Measurements from ENCODE around the gene SFSWAP. TPM values are rescaled to one million over a fixed set of nuclear protein-coding genes. Genes with fewer than 3 reads are reported as not detected.

Gene SFSWAP
- total and polyA plus RNA-seq, 2 of the 8 experiments (the other 6 are each of a cell fraction or from before 2014, with no cell fraction given) = 36.5 to 49.5 TPM

DNA sequence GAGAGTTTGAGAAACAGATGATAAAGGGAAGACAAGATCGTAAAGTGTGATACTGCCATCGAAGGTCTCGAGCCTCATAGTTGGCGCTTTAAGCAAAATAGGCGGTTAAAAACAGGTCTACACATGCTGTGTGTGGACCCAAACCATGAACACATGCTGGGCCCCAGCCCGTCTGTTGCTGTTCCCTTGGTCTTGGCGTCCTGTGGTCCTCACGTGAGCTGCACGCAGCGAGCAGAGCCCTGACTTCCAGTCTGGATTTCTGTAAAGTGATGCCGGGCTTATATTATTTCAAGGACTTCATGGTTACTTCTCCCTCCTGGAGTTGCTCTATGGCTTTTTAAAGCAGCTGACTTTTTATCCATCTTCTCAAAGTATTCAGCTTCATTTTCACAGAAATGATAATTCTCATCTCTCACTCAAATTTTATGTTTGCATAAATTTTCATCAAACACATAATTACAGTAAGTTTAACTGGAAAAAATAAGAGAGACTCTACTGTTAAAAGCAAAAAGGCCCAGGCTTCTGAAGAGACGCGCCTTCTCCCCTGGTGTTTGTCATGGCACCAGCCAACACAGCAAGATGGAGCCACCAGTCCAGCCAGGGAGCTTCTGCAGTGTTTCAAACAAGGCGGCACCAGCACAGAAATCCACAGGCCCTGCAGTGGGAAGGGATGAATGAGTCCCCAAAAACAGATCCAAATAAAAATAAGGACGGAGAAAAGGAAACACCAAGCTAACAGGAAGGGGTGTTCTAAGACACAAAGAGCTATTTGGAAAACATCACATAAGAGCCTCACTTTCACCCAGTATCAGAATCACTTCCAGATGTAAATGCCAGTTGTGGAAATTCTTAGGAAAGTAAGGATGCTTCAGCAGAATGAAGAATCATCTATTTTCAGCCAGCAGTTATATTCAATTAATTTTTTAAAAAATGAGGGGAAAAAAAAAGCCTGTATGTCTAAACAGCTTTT is 24.9 kb downstream of the SFSWAP start:
- 91% methylated on average over 15 of the region's 15 CpGs; no CpG with 5 or more reads in 1 of the 2 experiments for WGBS, 2 experiments (ENCODE audit: extremely low coverage in 1 of 2, insufficient coverage in 1 of 2, insufficient read length in 1 of 2, insufficient replicate concordance in 2 of 2, low coverage in 1 of 2, low lambda C conversion rate in 2 of 2, missing lambda C conversion rate in 1 of 2)
- H2AK5ac ChIP-seq (ENCODE audit: low read depth, low read length) = no peak overlapping the region
- no peaks in the 10 kb centered on the region; the same call in 1 of the 2 replicates for H3K79me1 ChIP-seq (ENCODE audit: low read depth, low read length)
- H3K9me3 ChIP-seq (ENCODE audit: insufficient read depth in 2 of 2, low read depth in 1 of 2, low read length in 1 of 2) = no peaks in the 10 kb centered on the region
- H3K23me2 ChIP-seq (ENCODE audit: low read depth, low read length) = no peaks in the 10 kb centered on the region
- no peak overlapping the region for H3K56ac ChIP-seq (replicated peaks; ENCODE audit: insufficient read length, low read depth, low read length)
- H3K4me2 ChIP-seq (ENCODE audit: insufficient read depth in 1 of 2, low read depth in 2 of 2, low read length in 2 of 2) = no peak overlapping the region
- H4K5ac ChIP-seq (ENCODE audit: insufficient read length, low read depth, low read length) = no peak overlapping the region
- no peak for TF ChIP-seq RNF2 (IDR thresholded peaks at IDR 0.05; ENCODE audit: borderline replicate concordance, low read depth, low read length, missing control alignments, poor library complexity, severe bottlenecking)
- no peak for TF ChIP-seq POLR2AphosphoS5 (IDR thresholded peaks at IDR 0.05; ENCODE audit: low read depth, low read length)
- no peak for TF ChIP-seq TAF1 (IDR thresholded peaks at IDR 0.05; ENCODE audit: low read depth, low read length)
- DNase-seq (ENCODE audit: low read depth in 1 of 2, low spot score in 2 of 2) (no peak), FAIRE-seq (no peak)
- H2BK15ac ChIP-seq (ENCODE audit: low read length) = no peak overlapping the region
- no peak overlapping the region for H3K14ac ChIP-seq (ENCODE audit: insufficient read length)
- no peak overlapping the region for H2AFZ ChIP-seq (ENCODE audit: low read length)
- H3K27ac ChIP-seq (ENCODE audit: low read depth, low read length) = no peak overlapping the region
- no peak overlapping the region for H3K23ac ChIP-seq (ENCODE audit: insufficient read length)
- no peaks in the 10 kb centered on the region for H4K20me1 ChIP-seq (replicated peaks in 1 of 2; ENCODE audit: control insufficient read depth in 1 of 2, insufficient read depth in 2 of 2, low read length in 2 of 2)
- no peak overlapping the region for H2BK12ac ChIP-seq (ENCODE audit: low read depth, low read length)
- POLR2A ChIA-PET (ENCODE audit: partially characterized antibody) = interaction anchor here (1.0 to 1.3 kb wide), 4 partner anchors 11 to 19 kb away, joined by 3 to 5 read pairs (median 3); no protein-coding TSS in a partner anchor
- H3K79me2 ChIP-seq (ENCODE audit: control insufficient read depth in 1 of 2, insufficient read depth in 2 of 2, low read length in 2 of 2) = peaks cover 0 to 7% of the 10 kb centered on the region in 2 experiments; a peak in 2 of 4 replicates
- H2BK5ac ChIP-seq (ENCODE audit: low read depth, low read length) = no peak overlapping the region
- H3K4ac ChIP-seq (replicated peaks; ENCODE audit: insufficient read length, low read depth, low read length) = no peak overlapping the region
- CTCF ChIA-PET (ENCODE audit: partially characterized antibody) = interaction anchor here (0.6 to 7.5 kb wide), 4 partner anchors 18 to 283 kb away, joined by 3 to 56 read pairs (median 4); no protein-coding TSS in a partner anchor
- H3K27me3 ChIP-seq (replicated peaks in 1 of 4; ENCODE audit: control insufficient read depth in 3 of 4, extremely low read depth in 1 of 4, insufficient read depth in 3 of 4, low read length in 3 of 4) = no peaks in the 10 kb centered on the region
- H3K4me3 ChIP-seq (ENCODE audit: extremely low read depth in 1 of 4, insufficient read depth in 2 of 4, low read depth in 3 of 4, low read length in 4 of 4) = no peak overlapping the region
- H4K91ac ChIP-seq (replicated peaks; ENCODE audit: insufficient read length, low read length) = peak overlapping the region; percentile 11
- H2BK120ac ChIP-seq (replicated peaks; ENCODE audit: low read depth, low read length) = no peak overlapping the region
- H3K9ac ChIP-seq (replicated peaks in 1 of 4; ENCODE audit: extremely low read depth in 1 of 4, low read depth in 3 of 4, low read length in 3 of 4) = no peak overlapping the region
- no peak overlapping the region for H3K18ac ChIP-seq (ENCODE audit: extremely low read depth, low read length)
- H2BK20ac ChIP-seq (ENCODE audit: low read length) = no peak overlapping the region
- no peak overlapping the region for H4K8ac ChIP-seq (ENCODE audit: extremely low read depth, insufficient read depth, low read length)
- H3K4me1 ChIP-seq (replicated peaks in 1 of 4; ENCODE audit: control insufficient read depth in 3 of 4, insufficient read depth in 4 of 4, low read length in 3 of 4) = peaks cover 2 to 8% (median 5%) of the 10 kb centered on the region in 4 experiments; a peak in 6 of 7 replicates
- H3K36me3 ChIP-seq (ENCODE audit: control insufficient read depth in 2 of 4, insufficient read depth in 4 of 4, low read length in 3 of 4) = peaks cover 10 to 59% (median 26%) of the 10 kb centered on the region in 4 experiments; a peak in 6 of 8 replicates
